Measurements from ENCODE around the gene PTAR1.

Gene PTAR1

GRCh38 chr9:69674716-69675438 lies 84.9 kb downstream of the PTAR1 start:
- H3K36me3 Mint-ChIP-seq, result no peaks in the 10 kb centered on the region
- DNase-seq, result no peak
- CTCF ChIA-PET, result interaction anchor here (0.7 kb wide), 2 partner anchors 15 to 154 kb away, joined by 3 read pairs; no protein-coding TSS in a partner anchor
- no peak overlapping the region for H3K27ac Mint-ChIP-seq
- H3K27me3 Mint-ChIP-seq, result peaks cover 31% of the 10 kb centered on the region
- no peak overlapping the region for H3K4me3 Mint-ChIP-seq
- no peaks in the 10 kb centered on the region for H3K9me3 Mint-ChIP-seq
- peaks cover 22% of the 10 kb centered on the region for H3K4me1 Mint-ChIP-seq

- no peaks in the 10 kb centered on the region for H3K9me3 Mint-ChIP-seq
- CTCF ChIA-PET, result interaction anchor here (1.0 to 2.4 kb wide), 4 partner anchors 18 to 252 kb away, joined by 3 to 9 read pairs (median 6); no protein-coding TSS in a partner anchor
- H3K27ac Mint-ChIP-seq, result no peak overlapping the region
- peaks cover 31% of the 10 kb centered on the region for H3K27me3 Mint-ChIP-seq
- no peaks in the 10 kb centered on the region for H3K36me3 Mint-ChIP-seq
- H3K4me1 Mint-ChIP-seq, result peaks cover 22% of the 10 kb centered on the region
- no peak overlapping the region for H3K4me3 Mint-ChIP-seq
- DNase-seq, result no peak
Measured at GRCh38 chr9:69674112-69674685, 85.6 kb downstream of the PTAR1 start.

- DNase-seq, result no peak
- Mint-ChIP-seq H3K36me3 (no peaks in the 10 kb centered on the region), H3K27ac (no peak overlapping the region), H3K4me1 (peaks cover 22% of the 10 kb centered on the region), H3K4me3 (peak overlapping the region; percentile 73), H3K27me3 (peaks cover 31% of the 10 kb centered on the region), H3K9me3 (no peaks in the 10 kb centered on the region)
- CTCF ChIA-PET, result interaction anchor here (0.7 to 2.4 kb wide), 6 partner anchors 18 to 252 kb away, joined by 3 to 9 read pairs (median 6); no protein-coding TSS in a partner anchor
Measured at GRCh38 chr9:69673311-69673640, 86.5 kb downstream of the PTAR1 start.

- H3K27me3 Mint-ChIP-seq, result peaks cover 31% of the 10 kb centered on the region
- H3K4me1 Mint-ChIP-seq, result peaks cover 22% of the 10 kb centered on the region
- no peaks in the 10 kb centered on the region for H3K9me3 Mint-ChIP-seq
- H3K27ac Mint-ChIP-seq, result peak overlapping the region; percentile 68
- peak; percentile 83 for DNase-seq
- H3K4me3 Mint-ChIP-seq, result peak overlapping the region; percentile 73
- CTCF ChIA-PET, result interaction anchor here (0.7 to 2.4 kb wide), 11 partner anchors 10 to 251 kb away, joined by 3 to 9 read pairs (median 4); no protein-coding TSS in a partner anchor
- no peaks in the 10 kb centered on the region for H3K36me3 Mint-ChIP-seq
Measured at GRCh38 chr9:69672596-69673310, 87.1 kb downstream of the PTAR1 start.

- H3K9me3 Mint-ChIP-seq, result no peaks in the 10 kb centered on the region
- no peaks in the 10 kb centered on the region for H3K36me3 Mint-ChIP-seq
- peaks cover 31% of the 10 kb centered on the region for H3K27me3 Mint-ChIP-seq
- peak; percentile 52 for DNase-seq
- CTCF ChIA-PET, result interaction anchor here (0.8 to 2.4 kb wide), 7 partner anchors 10 to 250 kb away, joined by 3 to 8 read pairs (median 4); no protein-coding TSS in a partner anchor
- H3K4me1 Mint-ChIP-seq, result peaks cover 22% of the 10 kb centered on the region
- peak within 1 kb of the TSS; percentile 73 for H3K4me3 Mint-ChIP-seq
- peak within 1 kb of the TSS; percentile 68 for H3K27ac Mint-ChIP-seq
Measured at GRCh38 chr9:69671879-69672595, 87.8 kb downstream of the PTAR1 start, which contains the start of gene APBA1. Gene APBA1, minus strand, starts transcription at chr9:69672371.

GRCh38 chr9:69671311-69671878 lies 88.4 kb downstream of the PTAR1 start:
- no peaks in the 10 kb centered on the region for H3K9me3 Mint-ChIP-seq
- no peak overlapping the region for H3K27ac Mint-ChIP-seq
- H3K4me3 Mint-ChIP-seq, result peak overlapping the region; percentile 57
- no peaks in the 10 kb centered on the region for H3K36me3 Mint-ChIP-seq
- peaks cover 22% of the 10 kb centered on the region for H3K4me1 Mint-ChIP-seq
- DNase-seq, result no peak
- CTCF ChIA-PET, result interaction anchor here (0.8 to 2.0 kb wide), 4 partner anchors 9 to 208 kb away, joined by 3 to 8 read pairs (median 4); no protein-coding TSS in a partner anchor
- H3K27me3 Mint-ChIP-seq, result peaks cover 31% of the 10 kb centered on the region

- DNase-seq, result no peak
- H3K4me1 Mint-ChIP-seq, result peaks cover 7% of the 10 kb centered on the region
- peaks cover 18% of the 10 kb centered on the region for H3K27me3 Mint-ChIP-seq
- H3K36me3 Mint-ChIP-seq, result no peaks in the 10 kb centered on the region
- H3K9me3 Mint-ChIP-seq, result no peaks in the 10 kb centered on the region
- H3K27ac Mint-ChIP-seq, result no peak overlapping the region
- CTCF ChIA-PET, result no interaction called here
- no peak overlapping the region for H3K4me3 Mint-ChIP-seq
Measured at GRCh38 chr9:69667306-69667705, 92.5 kb downstream of the PTAR1 start.

- CTCF ChIA-PET, result no interaction called here
Measured at GRCh38 chr9:69660304-69660703, 99.5 kb downstream of the PTAR1 start.

More at GRCh38 chr9:69660304-69660703, 99.5 kb downstream of the PTAR1 start:
- no peaks in the 10 kb centered on the region for H3K9me3 Mint-ChIP-seq
- no peaks in the 10 kb centered on the region for H3K4me1 Mint-ChIP-seq
- H3K4me3 Mint-ChIP-seq, result no peak overlapping the region
- H3K36me3 Mint-ChIP-seq, result no peaks in the 10 kb centered on the region
- peaks cover 12% of the 10 kb centered on the region for H3K27me3 Mint-ChIP-seq
- H3K27ac Mint-ChIP-seq, result no peak overlapping the region
- DNase-seq, result no peak
